Measurements from ENCODE around the gene TDRD10.

The TDRD10 gene

DNA sequence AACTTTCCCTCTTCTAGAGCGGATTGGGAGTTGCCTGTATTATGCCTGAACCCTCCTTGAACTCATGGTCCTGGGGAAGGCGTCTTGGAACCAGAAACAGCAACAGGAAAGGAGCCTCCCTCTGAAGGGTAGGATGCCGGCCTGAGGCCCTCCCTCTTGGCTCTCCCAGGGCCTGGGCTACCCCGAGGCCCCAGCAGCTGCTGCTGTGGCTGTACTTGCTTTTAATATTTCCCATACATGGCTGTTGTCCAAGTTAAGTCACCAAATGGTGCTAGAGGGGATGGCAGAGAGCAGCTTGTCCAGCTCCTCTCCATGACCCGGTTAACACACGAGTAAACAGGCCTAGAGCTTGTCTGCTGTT, 76.0 kb downstream of the TDRD10 start:
- peak; percentile 12 for DNase-seq (ENCODE audit: low read depth)

GRCh38 chr1:154579374-154579773, 77.4 kb downstream of the TDRD10 start:
- DNase-seq (ENCODE audit: low read depth): no peak

DNA sequence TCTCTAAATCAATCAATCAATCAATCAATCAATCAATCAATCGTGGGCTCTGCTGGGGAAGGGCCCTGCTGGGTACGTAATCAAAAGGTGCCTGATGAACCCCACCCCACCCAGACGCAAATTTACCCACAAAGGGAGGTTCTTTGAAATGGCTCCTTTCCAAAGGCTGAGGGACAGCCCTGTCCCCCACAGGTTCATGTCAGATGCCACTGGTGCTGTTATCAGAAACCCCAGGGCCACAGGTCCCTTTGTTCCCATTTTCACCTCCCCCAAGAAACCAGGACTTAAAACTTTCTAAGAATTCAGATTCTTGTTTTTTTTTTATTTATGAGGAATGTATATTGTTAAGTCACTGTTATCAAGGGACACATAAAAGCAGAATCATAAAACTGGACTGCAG, 79.7 kb downstream of the TDRD10 start:
- DNase-seq (ENCODE audit: low read depth): no peak

GRCh38 chr1:154582885-154583284, 80.9 kb downstream of the TDRD10 start:
- no peak for DNase-seq (ENCODE audit: low read depth)

- no peak for DNase-seq (ENCODE audit: low read depth)
Measured at GRCh38 chr1:154583773-154584172, 81.8 kb downstream of the TDRD10 start.

GRCh38 chr1:154584267-154584994, 82.4 kb downstream of the TDRD10 start:
- DNase-seq (ENCODE audit: low read depth): no peak

GRCh38 chr1:154586231-154586630, 84.2 kb downstream of the TDRD10 start:
- DNase-seq (ENCODE audit: low read depth): no peak

DNA sequence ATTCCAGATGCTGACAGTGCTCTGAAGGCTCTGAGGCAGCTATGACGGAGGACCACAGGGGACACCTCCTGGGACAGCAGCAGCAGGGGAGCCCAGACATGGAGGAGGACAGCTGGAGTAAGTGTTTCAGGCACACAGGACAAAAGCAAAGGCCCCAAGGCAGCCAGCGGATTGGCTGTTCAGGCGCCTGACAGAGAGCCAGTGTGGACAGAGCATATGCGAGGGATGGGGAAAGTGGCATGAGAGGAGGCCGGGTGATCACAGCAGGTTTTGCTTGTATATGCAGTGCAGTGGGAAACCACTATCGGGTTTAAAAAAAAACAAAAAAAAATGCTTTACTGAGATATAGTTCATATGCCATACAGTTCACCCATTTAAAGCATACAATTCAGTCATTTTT, 84.6 kb downstream of the TDRD10 start:
- DNase-seq (ENCODE audit: low read depth): no peak

DNA sequence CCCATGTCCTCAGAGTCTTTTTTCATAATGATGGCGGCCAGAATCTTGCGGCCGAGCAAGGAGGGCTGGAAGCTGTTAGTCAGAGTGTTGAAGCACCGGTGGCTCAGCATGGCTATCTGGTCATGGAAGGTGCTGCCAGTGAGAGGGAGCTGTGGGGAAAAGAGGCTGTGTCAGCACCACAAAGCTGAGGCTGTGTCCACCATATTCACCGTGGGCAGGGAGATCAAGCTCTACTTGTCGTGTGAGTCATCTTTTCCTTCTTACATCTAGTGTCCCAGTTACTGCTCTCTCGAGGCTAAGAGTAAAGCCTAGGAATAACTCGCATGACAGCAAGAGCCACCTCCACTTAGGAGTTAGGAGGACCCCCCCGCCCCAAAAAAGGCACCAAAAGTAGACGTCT, 87.8 kb downstream of the TDRD10 start:
- DNase-seq (ENCODE audit: low read depth): no peak

GRCh38 chr1:154590756-154591155, 88.7 kb downstream of the TDRD10 start:
- DNase-seq (ENCODE audit: low read depth): no peak

DNA sequence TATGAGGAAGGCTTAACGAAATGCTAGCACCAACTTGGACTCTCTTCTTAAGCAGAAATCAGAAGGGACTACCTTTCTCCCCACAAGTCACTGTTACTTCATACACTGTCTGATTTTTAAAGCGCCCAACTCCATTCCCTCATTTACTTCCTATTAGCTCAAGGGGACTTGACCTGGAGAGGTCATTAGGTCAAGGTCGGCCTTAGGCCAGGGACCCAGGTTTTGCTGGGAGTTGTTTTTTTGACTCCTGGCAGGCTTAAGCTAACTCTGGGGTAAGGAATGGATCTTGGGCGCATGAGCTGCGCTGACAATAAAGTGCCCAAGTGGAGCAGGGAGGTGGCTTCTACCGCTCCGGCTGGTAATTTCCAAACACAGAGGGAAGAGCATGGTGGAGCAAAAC, 89.2 kb downstream of the TDRD10 start:
- DNase-seq (ENCODE audit: low read depth): no peak

GRCh38 chr1:154593390-154593789, 91.4 kb downstream of the TDRD10 start:
- no peak for DNase-seq (ENCODE audit: low read depth)

GRCh38 chr1:154594811-154595210, 92.8 kb downstream of the TDRD10 start:
- no peak for DNase-seq (ENCODE audit: low read depth)

GRCh38 chr1:154595621-154596020, 93.6 kb downstream of the TDRD10 start:
- no peak for DNase-seq (ENCODE audit: low read depth)

Data from fibroblast of gingiva (primary cell).